DMS 273 (cell line): ENCODE data around the gene APLP2.

ENCODE experiments used
- DNase-seq: peaks from one replicate; lab custom pipeline; 2025; ENCODE audit not compliant: unreplicated experiment; lab: John Stamatoyannopoulos, UW

The APLP2 gene

DNA sequence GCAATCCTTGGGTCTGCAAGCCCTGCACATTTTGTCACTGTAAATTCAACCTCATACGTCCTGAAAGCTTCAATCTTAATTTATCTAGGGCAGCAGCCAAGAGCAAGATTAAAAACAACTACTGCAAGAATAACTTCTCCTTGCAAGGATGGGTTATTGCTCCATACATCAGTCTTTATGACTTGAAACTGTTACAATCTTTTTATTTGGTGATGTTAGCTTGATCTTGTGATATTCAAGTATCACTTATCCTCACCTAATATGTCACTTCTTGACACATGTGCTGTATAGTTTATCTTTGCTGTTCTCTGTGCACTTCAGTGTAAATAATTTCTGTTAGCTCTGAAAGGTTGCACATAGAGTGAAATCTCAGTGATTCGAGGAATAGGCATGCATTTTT, 14.7 kb upstream of the APLP2 start:
- DNase-seq: no peak

DNA sequence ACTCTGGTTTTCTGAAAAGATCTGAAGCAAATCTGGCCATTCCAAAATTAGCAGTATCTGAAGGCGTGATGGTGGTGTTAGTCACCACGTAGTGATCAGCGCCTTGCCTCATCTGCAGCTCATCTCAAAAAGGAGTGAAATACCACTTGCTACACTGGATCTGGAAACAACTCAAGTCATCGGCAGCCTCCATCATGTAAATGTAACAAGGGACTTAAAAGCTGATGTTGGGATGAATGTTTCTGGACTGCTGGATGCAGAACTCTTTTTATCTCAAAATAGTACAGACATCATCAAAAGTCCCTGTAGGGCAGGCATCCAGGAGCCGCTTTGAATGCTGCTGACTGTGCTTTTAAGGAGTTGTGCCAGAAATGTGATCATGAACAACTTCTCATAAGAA, 14.1 kb upstream of the APLP2 start:
- DNase-seq: no peak

DNA sequence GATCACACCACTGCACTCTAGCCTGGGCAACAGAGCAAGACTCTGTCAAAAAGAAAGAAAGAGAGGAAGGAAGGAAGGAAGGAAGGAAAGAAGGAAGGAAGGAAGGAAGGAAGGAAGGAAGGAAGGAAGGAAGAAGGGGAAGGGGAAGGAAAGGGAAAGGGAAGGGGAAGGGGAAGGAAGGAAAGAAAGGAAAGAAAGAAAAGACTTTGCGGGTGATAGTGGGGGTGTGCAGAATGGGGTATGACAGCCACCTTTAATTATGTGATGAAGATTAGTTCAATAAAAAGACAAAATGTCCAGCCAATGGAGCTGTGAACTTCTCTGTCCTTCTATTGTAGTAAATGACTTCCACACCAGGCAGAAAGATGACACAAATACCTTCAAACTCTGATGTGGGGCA, 8.7 kb upstream of the APLP2 start:
- no peak for DNase-seq

DNA sequence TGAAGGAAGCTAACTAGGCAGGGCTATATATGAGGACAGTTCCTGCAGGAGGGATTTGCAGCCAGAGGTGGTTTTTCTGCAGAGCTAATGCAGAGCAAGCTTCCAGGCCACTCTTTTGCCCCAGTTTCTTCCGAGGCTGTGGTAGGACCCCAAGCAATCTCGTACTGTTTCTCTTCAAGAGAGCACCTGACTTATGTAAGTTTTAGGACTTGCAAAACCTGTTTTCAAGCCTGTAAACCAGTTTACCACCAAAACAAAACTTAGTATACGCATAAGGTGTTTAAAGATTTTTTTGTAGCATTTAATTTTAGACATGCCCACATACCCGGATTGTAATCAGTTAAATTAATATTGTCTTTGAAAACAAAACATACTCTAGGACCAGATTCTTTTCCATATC, 7.7 kb upstream of the APLP2 start:
- DNase-seq: no peak

DNA sequence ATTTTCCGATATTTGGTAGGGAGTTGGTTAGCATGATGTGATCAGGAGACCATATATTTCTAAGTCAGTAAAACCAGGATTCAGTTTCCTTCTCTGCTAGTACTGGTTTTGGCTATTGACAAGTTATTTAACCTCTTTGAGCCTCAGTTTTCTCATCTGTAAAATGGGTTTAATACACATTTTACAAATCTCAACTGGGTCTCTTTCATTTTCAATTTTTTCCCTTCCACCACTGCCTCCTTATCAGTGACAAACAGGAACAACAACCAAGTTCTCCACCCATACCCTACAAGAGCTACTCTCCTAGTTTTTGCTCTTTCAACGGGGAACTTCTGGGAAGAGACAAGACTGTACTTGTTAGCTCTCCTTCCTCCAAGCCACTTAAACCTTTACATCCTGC, 6.2 kb upstream of the APLP2 start:
- DNase-seq: no peak

DNA sequence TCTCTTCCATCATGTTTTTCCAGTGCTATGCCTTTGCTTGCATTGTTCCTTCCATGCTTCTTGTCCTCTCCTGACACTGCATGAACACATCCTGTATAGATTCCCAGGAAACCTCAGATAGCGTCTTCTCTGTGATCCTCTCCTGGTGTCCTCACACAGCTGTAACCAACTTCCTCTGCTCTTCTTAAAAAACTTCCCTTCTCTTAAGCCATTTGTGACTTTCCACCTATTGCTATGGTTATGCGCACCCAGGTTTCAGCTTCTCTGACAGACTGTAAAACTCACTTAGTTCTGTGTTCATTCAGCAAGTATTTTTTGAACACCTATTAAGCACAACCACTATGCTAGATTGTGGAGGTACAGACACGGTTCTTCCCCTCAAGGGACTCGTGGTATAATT, 5.1 kb upstream of the APLP2 start:
- no peak for DNase-seq

DNA sequence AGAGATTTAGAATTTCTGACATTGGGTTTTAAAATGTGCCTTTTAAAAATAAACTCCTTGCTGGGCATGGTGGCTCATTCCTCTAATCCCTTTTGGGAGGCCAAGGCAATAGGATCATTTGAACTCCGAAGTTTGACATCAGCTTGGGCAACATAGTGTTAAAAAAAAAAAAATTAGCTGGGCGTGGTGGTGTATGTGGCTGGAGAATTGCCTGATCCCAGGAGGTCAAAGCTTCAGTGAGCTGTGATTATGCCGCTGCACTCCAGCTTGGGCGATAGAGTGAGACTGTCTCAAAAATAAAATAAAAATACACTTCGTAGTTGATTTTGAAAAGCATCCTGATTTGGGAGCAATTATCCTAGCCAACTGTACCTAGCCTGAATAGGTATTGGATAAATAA, 3.4 kb upstream of the APLP2 start:
- no peak for DNase-seq

DNA sequence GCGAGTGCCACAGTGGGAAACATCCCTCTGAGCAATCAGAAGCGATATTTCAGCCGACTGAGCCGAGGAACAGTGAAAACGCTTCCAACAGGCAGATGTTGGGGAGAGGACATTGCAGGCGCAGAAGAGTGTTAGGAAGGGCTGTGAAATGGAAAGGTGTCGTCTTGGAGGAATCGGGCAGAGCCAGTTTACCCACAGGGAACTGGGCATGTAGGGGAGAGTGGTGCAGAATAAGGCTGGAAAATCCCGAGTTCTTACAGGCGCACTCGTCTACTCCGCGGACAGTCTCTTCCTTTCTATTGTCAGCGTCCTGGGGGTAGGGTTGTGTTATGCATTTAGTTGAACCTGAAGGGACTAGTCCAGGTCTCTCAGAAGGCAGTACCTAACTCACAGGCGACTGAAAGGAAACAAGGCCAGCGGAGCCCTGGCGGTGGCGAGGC, 1.1 kb upstream of the APLP2 start:
- no peak for DNase-seq

DNA sequence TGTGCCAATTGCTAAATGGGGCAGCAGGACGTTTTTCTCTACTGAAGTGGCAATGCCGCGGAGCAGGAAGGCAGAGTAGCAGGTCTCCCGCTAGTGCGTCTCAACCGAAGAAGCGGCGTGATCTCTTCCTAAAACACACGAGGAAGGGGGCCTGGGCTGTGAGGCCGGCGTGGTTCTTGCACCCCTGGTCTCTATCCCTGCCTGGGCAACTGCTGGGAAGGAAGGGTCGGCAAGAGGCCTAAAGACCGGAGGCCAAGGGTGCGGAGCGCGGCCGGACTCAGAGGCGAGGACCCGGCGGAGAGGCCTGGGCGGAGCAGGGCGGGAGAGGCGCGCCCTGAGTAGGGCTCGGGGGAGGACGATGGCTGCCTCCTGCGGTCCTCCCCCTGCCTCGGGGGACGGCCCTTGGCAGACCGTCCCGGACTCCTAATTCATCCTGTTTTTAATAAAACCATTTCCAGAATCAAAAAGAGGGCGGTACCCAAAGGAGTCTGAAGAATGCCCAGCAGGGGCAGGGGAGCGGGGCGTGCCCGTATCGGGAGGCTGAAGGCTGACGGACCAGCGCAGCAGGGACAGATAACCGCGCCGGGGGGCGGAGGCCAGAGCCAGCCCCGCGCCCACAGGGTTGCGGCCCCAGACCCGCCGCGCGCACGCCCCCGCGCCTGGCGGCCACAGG, 572 bp upstream of the APLP2 start:
- peak; percentile 87 for DNase-seq

DNA sequence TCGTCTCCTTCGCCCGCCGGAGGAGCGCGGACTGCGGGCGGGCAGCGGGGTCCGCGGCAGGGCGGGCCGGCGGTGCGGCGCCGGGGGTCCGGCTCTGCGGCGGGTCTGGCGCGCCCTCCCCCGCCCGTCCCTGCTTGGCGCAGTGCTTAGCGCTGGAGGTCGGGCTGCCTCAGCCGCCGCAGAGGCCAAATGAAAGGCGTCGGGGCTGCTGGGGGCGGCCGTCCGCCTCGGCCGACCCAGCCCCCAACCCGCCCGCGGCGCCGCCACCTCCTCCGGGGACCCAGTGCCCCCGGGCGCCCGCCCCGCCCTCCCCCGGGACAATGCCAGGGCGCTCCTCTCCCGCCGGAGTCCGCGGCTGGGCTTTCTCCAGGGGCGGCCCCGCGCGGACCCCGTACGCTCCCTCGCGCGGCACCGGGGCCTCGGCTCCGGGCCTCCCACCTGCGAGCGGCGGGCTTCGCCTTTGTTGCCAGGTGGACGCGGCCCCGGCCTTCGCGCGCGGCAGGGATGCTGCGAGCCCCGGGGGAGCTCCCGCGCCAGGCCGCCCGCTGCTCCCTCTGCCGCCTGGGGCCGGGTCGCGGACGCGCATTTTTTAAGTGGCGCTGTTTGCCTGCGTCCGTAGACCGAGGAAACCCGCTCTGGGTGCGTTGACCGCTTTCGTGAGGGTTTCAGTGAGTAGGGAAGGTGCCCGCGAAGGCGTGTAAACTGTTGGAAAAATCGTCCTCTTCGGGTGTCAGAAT, 583 bp downstream of the APLP2 start:
- DNase-seq: peak; percentile 55

DNA sequence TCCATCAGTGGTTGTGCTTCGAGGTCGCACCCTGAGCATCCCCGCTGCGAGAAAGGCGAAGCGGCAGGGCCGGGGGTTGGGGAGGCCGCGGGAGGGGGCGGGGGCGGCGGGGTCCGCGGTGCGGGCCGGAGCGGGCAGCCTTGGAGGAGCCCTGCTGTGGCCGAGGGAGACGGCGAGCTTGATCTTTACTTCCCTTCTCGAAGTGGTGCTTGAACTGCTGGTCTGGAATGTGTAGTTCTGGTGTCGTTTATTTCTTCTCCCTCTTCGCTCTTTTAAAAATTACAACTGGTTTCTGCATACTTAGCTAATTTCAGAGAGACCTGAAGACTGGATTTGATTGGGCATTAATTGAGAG, 1.1 kb downstream of the APLP2 start:
- peak; percentile 52 for DNase-seq

DNA sequence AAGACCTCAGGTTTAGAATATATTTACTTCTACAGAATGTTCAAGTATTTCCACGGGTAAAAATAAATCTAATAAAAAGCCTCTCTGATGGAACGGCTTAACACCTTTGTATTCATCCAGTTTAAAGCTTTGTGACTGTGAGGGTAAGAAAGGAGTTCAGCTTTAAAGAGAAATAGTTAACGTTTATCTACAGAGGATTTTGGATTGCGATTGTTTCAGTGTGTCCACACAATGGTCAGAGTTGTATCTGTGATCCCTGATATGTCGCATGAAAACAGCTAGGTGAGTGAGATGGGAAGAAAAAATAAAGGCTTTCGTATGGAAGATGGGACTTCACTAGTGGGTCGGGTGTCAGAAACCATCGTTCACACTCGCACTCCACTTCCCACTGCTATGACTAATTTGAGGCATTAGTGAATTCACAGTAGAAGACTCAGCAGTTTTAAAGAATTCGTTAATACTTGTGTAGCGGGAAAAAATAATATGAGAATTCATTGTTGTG, 1.6 kb downstream of the APLP2 start:
- DNase-seq: peak; percentile 10

DNA sequence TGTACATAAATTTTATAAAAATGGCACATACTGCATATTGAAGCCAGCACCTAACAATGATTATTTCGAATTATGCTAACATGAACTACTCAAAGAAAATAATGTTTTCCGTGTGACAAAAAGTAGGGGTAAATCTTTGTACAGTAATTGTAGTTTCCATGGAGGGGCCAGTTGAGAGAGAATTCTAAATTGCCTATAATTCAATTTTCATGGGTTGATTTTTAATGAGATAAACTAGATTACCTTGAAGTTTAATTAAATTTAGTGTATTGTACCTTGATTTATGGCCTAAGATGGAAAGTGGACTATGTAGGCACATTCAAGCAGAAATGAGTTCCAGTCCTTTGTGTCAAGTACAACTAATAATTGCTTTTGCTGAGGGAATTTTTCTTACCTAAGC, 5.0 kb downstream of the APLP2 start:
- no peak for DNase-seq

DNA sequence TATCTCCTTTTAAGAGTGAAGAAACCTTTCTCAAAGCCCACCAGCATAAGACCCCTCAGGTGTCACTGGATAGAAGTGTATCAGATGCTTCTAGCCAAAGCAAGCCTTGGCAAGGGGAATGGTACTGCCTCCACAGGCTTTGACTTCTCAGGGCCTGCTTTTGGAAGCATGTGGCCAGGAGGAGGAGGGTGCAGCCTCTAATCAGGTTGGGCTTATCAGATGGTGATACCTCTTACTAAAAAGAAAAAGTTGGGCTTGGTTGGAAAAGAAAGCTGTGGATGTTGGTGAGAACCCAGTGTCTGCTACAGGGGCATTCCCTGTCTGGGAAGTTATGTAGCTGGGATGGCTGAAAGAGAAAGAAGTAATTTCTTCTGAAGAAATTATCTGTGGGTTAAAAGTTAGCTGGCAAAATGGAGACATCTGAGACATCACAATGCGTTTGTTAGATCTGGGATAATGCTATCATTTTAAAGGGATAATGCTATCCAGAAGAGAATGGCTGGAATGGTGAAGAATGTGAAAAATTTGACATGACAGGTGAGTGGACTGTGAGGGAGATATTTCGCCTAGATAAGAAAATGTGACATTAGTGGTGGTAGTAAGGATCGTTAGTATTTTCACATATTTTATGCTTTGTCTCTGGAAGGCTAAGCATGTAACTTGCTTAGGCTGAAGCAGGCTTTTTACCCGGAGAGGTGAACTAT, 7.2 kb downstream of the APLP2 start:
- DNase-seq: peak; percentile 22

DNA sequence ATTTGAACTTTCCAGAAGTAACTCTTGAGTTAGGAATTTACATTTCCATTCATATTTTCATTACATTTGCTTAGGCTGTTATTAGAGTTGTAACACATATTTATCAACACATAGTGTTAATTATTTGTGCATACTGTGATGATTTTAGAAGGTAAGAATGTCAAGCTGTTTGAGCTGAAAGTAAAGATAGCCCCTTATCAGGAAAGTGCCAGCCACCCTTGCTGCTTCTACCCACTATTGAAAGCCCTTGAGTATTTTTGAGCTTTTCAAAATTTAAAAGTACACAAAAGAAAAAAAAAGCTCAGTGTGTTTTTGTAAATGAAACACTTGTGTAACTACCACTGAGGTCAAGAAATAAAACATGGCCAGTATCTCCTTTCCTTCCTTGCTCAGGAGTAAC, 8.0 kb downstream of the APLP2 start:
- DNase-seq: no peak

DNA sequence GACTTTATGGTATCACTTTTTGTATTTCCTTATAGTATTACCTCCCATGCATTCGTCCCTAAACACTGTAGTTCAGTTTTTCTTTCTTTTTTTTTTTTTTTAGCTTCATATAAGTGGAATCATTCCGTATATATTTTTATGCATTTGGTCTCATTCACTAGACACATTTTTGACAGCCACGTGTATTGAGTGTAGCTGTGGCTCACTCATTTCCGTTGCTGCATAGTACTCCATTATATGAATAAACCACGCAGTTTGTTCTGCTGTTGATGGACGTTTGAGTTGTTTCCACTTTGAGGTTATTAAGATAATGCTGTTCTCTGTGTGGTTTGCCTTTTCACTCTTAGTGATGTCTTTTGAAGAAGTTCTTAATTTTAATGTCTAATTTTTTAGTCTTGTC, 8.4 kb downstream of the APLP2 start:
- DNase-seq: no peak

DNA sequence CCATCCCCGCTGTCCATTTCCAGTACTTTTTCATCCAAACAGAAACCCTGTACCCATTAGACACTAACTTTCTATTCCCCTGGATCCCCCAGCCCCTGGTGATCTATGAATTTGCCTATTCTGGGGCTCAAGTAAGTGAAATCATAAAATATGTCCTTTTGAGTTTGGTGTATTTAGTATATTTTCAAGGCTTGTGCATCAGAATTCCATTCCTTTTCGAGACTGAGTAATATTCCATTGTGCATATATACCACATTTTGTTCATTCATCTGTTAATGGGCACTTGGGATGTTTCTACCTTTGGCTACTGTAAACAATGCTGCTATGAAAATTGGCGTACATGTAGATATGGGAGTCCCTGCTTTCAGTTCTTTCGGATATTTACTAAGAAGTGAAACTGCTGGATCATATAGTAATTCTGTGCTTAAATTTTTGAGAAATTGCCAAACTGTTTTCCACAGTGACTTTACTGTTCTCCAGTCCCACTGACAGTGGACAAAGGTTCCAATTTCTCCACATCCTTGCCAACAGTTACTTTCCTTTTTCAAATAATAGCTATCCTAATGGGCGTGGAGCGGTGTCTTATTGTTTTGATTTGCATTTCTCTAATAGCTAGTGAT, 16.1 kb downstream of the APLP2 start:
- DNase-seq: no peak

DNA sequence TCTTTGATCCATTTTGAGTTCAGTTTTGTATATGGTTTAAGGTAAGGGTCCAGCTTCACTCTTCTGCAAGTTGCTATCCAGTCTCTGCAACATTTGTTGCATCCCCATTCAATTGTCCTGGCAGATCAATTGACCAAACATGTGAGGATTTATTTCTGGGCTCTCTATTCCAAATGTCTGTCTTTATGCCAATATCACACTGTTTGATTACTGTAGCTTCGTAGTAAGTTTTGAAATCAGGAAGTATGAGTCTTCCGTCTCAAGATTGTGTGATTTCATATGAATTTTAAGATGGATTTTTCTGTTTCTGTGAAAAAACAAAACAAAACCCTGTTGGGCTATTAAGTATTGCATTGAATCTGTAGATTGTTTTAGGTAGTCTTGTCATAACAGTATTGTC, 17.0 kb downstream of the APLP2 start:
- no peak for DNase-seq

DNA sequence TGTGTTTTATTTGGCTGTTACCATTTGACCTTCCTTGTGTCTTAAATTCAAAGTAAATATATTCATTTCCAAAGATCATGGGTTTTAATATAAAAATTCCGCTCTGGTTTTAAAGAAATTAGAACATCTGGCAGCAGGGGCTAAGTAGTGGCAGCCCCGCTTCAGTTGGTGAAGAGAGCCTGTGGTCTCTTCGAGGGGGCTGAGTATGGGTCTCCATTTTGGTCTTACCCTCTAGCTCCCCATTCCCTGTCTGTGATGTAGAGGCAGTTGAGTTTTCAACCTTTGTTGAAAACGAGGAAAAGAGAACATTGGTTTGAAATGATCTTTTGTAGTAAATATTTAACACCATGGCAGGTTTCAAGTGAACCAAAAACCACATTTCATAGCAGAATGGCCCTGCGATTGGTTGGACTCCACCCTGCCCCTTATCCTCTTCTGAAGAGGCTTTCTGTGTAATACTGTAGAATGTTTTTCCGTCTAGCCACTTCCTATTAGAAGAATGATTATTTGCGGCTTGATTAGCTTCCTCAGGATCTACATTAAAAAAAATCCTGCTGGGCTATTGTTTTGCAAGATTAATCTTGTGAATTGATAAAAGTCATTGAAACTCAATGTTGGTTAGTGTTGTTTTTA, 17.7 kb downstream of the APLP2 start:
- DNase-seq: no peak

DNA sequence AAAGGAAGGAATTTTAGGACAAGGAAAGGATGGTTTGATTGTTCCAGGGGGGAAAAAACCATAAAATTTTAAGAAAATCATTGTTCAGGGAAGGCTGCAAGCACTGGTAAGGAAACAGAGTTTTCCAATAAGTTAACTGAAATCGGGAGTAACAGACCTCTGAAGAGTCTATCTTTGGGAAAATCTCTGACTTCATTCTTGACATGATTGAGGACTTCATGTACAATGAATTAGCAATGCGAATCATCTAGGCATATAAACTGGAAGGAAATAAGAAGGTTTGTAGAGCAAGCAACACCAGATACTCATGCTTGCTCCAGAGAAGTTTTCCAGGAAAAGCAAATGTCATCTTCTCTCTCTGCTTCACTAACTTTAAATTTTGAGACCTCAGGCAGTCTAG, 18.5 kb downstream of the APLP2 start:
- no peak for DNase-seq
